HG03025 (cell line): Measurements from ENCODE around the gene WDR36.
A peak's percentile ranks its signal among the peaks of the same experiment; 100 is the strongest.
"Not testable (repeated sequence)": the region's sequence is repeated elsewhere in the genome, so short reads cannot be mapped to it uniquely, and the experiment has no call there.

Experiments used
- ATAC-seq: cut with Tn5 transposase; IDR thresholded peaks from one replicate; pipeline ENCODE4 v1.9.1; 2021; ENCODE audit warnings: mild to moderate bottlenecking, moderate library complexity; ENCODE audit not compliant: unreplicated experiment, low FRiP score

The WDR36 gene

DNA sequence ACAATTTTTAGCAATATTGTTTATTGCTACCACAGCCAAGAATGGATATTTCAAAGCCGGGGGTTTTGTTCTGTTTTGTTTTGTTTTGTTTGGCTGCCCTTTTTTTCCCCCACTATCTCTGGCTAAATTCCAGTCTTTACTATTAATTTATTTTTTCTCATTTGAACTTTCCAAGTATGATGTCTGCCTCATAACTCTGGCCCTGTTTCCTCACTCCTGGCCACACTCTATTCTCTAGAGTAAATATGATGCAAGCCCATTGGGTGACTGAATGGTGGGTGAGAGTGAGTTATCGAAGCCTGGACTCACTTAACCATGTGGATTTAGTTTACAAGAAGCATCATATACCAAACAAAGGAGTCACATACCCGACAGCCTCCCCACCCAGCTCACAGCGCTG lies 41.9 kb downstream of the WDR36 start:
- ATAC-seq, result no peak

DNA sequence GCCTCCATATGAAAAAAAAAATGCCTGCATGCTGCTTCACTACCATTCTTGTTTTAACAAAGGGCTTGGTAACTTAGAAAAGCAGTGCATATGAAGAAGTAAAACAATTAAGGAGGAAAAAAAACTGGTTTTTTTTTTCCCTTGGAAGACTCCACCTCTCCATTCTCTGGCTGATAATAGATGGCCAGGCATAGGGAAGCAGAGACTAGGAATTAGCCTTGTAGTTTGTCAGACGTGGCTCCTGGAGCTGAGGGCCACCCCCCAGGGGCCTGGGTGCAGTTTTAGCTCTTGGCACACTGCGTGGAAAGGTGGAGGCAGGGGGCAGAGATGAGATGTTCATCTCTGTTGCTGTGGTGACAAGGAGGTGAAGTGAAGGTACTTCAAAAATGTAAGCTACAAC lies 42.7 kb downstream of the WDR36 start:
- ATAC-seq, result no peak

DNA sequence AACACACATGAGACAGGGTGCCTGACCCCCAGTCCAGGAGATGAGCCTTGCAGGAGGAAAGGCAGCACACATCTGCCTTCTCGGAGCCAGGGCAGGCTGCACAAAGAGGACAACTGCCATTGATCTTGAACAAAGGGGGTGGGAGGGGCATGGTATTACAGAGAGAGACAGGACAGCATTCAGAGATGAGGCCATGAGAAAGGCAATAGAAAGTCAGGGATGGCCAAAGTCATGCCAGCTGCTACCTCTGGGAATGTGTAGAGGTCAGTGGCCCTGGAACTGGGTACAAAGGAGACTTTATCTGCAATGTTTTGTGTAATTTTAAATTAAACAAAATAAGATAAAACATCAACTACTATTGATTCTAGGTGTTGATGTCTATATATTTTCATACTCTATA lies 43.2 kb downstream of the WDR36 start:
- ATAC-seq, result no peak

DNA sequence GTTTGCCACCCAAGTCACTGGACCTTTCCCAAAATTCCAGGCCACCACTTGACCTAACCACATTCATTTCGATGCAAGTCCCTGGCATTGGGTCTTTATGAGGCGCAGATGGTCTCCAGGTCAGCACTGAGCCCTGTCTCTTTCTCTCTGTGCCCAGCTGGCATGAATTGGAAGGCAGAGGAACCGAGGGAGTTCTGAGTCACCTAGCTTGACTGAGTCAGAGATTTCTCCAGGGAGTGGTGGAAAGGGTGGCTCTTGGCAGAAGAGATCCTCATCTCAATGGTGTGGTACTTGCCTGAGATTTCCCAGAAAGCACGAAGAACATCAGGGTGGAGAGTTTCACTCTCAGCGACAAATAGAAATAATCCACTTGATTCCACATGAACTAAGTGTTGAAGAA lies 43.8 kb downstream of the WDR36 start:
- ATAC-seq, result no peak

DNA sequence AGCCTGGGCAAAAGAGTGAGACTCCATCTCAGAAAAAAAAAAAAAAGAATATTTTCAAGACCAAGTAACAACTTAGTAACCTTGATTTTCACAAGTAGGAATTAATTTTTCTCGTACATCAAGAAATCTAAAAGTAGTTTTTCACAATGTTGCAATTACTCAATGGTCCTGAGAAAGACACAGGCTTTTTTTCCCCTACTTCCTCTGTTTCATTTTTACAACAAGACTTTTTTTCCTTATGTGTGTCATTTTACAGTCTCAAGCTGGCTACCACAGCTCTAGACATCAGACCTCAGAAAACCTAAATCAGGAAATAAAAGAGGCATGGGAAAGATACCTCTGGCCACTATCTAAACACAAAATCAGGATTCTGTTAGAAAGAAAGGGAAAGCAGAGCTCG lies 45.9 kb downstream of the WDR36 start:
- no peak for ATAC-seq

DNA sequence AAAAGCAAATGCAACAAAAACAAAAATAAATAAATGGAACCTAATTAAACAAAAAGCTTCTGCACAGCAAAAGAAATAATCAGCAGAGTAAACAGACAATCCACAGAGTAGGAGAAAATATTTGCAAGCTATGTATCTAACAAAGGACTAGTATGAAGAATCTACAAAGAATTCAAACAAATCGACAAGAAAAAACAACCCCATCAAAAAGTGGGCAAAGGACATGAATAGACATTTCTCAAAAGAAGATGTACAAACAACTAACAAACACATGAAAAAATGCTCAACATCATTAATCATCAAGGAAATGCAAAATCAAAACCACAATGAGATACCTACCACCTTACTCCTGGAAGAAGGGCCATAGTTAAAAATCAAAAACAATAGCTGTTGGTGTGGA lies 49.3 kb downstream of the WDR36 start:
- ATAC-seq, result not testable (repeated sequence)

DNA sequence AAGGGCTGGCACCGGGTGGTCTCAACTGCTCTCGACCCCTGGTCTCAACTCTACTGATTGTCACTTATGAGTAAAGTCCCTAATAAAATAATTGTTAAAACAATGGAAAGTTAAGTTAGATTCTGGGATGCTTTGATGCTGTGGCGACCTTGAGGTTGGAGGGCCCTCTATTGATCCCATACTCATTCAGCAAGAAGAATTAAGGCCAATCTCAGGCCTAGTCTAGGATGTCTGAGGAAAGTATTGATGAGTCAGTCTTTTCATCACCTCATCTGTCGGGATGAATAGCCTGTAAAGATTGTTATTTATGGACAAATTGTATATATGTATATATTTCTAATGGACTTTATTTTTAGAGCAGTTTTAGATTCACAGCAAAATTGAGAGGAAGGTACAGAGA lies 50.8 kb downstream of the WDR36 start:
- ATAC-seq, result no peak

DNA sequence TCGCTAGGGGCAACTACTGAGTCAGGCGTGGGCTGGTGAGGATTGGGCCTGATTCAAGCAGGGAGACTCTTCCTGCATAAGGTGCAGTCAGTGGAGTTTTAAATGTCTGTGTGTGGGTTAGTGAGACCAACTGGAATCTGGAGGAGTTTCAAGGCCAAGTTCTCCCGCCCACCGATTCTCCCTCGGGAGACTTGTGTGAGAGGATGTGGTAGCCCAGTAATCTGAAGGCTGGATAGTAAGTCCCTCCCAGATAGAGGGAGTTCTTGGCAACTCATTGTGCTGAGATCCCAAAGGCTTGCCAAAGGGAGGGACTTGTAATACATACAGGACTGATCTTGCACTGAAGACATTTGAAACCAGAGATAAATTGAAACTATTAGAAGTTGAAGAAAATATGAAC lies 51.8 kb downstream of the WDR36 start:
- ATAC-seq, result peak; percentile 11

DNA sequence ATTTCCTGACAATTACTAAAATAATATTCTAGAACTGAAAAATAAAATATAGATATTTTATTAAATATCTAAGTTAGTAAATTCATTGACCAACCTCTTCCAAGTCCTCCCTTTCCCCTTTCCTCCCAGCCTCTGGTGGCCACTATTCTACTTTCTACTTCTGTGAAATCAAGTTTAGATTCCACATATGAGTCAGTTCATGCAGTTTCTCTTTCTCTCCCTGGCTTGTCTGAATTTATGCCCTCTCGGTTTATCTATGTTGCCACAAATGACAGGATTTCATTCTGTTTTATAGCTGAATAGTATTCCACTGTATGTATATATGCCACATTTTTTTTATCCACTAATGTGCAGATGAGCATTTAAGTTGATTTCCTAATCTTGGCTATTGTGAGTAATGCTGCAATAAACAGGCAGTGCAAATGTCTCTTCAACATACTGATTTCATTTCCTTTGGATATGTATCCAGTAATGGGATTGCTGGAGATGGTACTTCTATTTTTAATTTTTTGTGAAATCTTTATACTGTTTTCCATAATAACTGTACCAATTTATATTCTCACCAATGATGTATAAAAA lies 52.3 kb downstream of the WDR36 start:
- ATAC-seq, result peak; percentile 94

DNA sequence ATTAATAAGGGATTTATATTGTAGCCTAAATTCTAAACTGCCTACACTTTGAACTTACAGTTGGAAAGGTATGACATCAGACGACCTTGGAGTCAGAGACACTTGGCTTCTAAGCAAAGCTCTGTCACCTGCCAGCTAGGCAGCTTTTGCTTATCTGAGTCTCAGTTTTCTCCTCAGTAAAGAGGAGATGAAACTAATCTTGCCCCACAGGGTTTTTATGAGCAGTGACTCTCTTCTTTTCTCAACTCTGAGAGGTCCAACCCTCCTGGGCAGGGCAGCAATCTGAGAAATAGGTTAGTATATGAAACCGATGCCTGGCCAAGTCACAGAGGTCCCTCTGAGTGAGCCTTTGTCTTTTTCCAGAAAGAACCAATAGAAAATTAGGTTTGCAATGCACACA lies 53.9 kb downstream of the WDR36 start:
- no peak for ATAC-seq

DNA sequence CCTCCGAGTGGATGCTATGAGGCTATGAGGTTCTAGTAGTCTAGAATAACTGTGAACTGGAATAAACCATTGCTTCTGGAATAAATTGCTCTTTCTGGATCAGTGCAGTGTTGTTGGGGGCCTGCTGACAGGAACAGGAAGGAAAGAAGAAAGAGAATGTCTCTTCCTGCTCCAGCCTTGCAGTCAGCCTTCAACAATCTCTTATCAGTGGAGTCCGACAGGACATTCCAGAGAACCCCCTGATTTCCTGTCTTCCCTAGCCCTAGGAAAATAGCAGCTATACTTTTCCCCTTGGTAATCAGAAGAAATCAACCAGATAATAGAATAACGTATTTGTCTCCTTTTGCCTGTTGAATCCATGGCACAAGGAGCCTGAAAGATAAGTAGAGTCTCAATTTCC lies 55.4 kb downstream of the WDR36 start:
- ATAC-seq, result no peak

DNA sequence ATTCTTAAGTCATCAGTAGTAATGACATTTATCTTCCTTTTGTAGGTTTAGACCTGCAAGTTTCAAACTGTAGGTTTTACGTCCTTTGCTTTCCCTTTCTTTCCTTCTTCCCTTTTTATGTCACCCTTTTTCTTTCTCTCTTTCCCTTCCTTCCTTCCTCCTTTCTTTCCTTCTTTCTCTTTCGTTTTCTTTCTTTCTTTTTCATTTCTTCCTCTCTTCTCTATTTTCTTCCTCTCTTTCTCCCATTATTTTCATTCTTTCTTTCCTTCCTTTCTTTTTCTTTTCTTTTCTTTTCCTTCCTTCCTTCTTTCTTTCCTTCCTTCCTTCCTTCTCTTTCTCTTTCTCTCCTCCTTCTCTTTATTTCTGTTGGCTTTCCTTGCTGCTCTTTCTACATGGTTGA lies 59.9 kb downstream of the WDR36 start:
- ATAC-seq, result no peak

DNA sequence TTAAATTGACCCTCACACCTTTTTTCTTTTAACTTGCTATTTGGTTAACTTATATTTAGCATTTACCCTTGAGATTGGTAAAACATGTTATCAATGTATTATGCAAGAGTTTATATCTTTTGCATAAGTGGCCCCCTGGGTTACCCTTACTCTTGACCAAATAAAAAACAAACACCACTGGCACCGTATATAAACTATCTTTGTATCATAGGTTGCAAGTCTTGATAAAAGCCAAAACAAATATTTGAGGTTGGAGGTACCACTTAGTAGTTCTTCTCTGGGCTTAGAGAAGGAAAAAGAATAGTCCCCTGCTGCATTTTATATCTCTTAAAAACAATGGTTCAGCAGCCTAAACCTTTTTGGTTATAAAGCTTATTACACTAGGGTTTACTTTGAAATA lies 61.3 kb downstream of the WDR36 start:
- ATAC-seq, result no peak

DNA sequence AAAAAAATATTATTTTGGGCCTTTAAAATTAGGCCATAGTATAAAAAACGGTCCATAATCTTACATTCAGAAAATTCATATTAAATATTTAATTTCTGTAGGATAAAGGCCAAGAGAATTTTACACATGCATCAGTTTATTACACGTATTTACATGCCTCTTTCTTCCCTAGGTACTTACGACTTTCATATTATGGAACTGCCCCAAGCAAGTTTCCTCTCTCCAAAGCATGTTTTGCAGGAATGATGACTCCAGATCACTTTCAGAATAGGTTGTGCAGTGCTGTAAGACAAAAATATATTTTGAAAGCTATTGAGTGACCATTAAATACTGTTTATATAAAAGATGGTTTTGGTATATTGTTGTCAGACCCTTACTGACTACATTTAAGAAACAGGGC lies 61.8 kb downstream of the WDR36 start:
- ATAC-seq, result no peak

DNA sequence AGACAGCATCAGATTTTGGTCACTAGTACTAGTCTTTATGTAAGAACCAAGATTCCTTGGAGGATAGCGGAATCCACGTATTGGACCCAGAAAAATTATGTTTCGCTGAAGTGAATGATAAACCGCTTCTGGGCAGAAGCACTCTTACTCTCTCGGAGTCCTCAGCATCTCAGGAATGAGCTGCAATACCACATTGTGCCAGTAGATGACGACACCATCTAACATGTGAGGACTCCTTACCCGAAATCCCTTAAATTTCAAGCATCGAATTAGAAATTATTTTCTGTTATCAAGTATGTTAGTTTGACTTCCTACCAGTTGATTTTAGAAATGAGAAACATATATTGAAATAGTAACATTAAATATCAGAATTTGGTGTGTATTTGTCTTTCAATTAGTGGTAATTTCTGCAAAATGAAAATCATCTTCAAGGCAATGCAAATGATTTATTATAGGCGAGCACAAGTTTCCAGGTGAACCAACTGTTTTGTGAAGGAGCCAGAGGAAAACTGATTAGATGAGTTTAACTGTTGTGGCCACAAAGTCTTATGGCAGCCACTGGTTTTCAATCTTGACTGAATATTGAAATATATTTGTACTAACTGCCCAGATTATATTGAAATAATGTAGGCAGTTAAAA lies 66.1 kb downstream of the WDR36 start:
- ATAC-seq, result peak; percentile 69

DNA sequence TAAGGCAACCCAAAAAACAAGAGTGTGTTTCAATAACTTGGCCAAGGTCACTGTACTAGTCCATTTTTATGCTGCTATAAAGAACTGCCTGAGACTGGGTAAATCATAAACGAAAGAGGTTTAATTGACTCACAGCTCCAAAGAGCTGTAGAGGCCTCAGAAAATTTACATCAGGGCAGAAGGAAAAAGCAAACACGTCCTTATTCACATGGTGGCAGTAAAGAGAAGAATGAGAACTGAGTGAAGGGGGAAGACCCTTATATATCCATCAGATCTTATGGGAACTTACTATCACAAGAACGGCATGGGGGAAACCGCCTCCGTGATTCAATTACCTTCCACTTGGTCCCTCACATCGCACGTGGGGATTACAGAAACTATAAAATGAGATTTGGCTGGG lies 67.7 kb downstream of the WDR36 start:
- no peak for ATAC-seq

DNA sequence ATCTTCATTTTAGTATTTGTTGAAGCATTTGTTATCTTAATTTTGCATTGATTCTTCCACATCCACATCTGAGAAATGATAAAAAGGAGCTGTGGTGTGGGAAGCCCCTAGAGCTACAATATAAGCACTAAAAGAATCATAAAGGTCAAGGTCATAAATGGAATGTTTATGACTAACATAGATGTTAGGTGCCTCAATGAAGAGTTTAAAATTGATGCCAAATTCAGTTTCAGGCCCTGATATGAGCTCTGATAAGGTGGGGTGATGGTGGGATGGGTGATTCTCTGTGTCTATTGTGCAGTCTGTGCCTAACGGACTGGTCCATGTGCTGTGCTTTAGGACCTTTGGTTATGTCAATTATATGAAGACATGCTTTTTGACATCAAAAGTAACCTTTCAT lies 70.9 kb downstream of the WDR36 start:
- no peak for ATAC-seq

DNA sequence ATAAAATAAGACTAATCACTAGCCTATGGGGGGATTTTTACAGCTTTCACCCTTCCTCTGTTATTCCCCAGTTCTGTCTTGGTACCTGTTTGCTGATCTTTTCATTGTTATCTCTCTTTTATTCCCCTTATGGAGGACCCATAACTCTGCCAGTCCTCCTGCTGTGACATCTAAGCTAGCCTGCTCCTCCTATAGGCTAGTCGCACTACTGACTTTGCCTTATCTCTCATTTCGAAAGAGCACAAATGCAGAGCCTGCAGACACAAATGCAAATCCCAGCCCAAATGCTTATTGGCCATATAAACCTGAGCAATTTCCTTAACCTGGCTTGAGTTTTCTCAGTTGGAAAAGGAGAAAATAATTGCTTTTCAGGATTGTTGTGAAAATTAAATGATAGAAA lies 72.9 kb downstream of the WDR36 start:
- ATAC-seq, result no peak

DNA sequence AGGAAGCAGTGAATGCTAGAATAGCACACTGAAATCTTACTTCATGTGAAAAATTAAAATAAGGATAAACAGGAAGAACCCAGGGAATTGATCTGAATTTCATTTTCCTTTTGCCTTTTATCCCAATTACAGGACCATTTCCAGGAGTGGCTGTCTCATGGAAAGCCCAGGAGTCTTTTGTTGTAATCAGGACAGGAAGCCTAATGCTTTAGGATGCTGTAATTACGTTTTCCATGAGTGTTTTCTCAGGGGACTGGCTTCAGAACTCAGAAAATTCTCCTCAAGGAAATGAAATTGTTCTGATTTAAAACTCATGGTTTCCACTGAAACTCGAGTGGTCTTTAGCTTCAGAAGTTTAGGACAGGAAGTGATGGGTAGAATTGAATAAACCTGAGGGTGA lies 75.4 kb downstream of the WDR36 start:
- ATAC-seq, result no peak

DNA sequence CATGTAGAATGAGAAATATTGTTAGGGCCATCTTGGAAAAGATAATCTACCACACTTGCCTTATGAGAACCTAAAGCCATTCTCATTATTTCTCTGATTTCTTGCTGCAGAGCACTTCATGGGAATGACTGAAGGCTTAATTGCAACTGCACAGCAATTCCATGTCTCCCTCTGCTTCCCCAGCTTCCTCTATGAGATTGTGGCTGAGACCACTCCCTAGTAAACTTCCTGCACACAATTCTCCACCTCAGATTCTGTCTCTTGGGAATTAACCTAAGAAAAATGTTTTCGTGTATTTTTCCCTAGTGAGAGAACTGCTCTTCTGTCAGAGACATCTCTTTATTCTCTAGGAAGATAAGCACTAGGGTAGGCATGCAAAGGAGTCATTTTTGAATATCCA lies 76.5 kb downstream of the WDR36 start:
- ATAC-seq, result no peak

DNA sequence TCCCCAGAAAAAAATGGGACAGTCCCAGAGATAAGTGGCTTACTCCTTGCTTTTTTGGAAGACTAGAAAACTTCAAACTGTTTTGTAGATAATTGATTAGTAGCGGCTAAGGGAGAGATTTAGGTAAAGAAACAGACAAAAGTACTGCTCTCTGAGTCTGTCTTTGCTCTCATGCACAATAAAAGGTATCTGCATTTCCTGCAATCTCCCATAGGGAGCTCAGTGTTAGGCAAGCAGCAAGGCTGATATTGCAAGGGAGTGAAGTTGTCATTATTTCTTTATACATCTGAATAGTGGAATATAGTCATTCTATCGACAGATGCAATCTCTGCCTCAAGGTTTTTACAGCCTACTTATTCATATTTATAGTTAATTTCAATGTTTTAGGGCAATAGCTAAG lies 77.1 kb downstream of the WDR36 start:
- no peak for ATAC-seq

DNA sequence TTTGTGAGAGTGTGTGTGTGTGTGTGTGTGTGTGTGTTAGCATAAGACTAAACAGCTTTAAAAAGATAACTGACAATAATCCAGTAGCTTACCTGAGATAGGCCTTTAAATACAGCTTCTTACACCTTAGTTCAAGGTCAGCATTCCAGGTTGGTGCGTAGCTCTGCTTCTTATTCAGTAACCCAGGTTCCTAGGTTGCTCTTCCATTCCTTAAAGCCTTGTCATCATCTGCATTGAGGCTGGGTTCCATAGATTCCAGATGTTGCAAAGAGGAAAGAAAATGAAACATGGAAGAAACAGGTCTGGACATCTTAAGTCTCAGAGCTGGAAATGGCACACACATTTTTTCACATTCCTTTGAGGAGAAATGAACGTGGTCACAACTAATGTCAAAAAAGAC lies 78.1 kb downstream of the WDR36 start:
- ATAC-seq, result no peak

DNA sequence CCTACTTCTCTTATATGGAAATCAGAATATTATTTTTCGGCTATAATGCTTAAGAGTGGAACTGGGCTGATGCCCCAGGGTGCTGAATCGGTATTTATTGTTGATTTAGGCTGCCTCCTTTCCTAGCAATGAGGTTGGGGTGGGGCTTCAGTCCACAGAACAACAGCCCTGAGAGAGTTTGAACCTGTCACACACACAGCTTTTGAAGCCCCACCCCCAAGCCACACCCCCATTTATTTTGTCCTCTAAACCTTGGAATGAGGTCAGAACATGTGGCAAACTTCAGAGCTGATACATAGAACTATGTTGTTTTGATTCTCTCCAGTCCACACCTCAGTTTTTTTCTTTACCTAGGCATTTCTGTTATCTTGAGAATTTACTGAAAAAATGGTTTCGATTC lies 80.4 kb downstream of the WDR36 start:
- ATAC-seq, result no peak
